ENCODE measurements around the gene PPP1R8.
"Not testable (repeated sequence)": the region's sequence is repeated elsewhere in the genome, so short reads cannot be mapped to it uniquely, and the experiment has no call there.

PPP1R8 gene

DNA sequence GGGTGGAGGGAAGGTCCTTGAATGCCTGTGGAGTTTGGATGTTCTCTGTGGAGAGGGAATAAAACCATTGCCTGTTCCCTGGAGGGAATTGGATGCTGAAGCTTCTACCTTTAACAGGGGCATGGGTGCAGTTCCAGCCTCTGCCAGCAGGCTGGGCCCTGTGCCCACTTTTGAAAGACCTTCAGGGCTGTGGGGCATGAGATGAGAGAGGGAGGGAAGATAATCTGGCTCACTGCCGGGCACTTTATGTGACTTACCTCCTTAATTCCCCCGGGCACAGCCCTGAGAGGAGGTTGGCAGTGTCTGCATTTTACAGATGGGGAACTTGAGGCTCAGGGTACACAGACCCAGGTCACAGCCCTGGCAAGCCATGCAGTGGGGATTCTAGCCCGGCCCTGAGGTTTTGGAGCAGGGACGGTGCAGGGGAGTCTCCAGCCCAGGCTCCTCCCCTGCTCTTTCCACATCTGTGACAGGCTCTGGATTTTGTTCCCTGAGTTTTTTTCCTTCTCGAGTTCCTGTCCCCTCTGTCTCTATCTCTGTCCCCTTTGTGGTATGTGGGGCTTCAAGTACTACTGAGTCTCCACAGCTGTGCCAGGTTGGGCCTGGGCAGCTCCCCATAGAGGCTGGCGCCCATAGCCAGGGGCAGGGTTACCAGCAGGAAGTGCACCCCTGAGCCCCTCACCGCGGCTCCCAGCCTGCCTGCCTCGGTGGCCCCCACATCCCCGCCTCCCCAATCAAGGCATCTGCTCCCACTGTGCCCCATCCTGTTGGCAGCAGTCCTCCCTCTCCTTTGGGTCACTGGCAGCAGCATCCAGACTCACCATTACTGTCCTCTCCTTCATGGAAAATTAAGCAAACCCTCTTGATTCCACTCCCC, 27.7 kb downstream of the PPP1R8 start:
- H3K4me3 ChIP-seq (ENCODE audit: low read length): no peak overlapping the region
- TF ChIP-seq ZNF274 (IDR thresholded peaks at IDR 0.05; ENCODE audit: low read depth, low read length): no peak

GRCh38 chr1:27858949-27859576, 28.5 kb downstream of the PPP1R8 start:
- H3K4me3 ChIP-seq (ENCODE audit: low read length): no peak overlapping the region
- no peak for TF ChIP-seq ZNF274 (IDR thresholded peaks at IDR 0.05; ENCODE audit: low read depth, low read length)

- no peak overlapping the region for H3K4me3 ChIP-seq (ENCODE audit: low read length)
- no peak for TF ChIP-seq ZNF274 (IDR thresholded peaks at IDR 0.05; ENCODE audit: low read depth, low read length)
Measured at GRCh38 chr1:27861436-27861835, 30.9 kb downstream of the PPP1R8 start.

- no peak for TF ChIP-seq ZNF274 (IDR thresholded peaks at IDR 0.05; ENCODE audit: low read depth, low read length)
- H3K4me3 ChIP-seq (ENCODE audit: low read length): no peak overlapping the region
Measured at GRCh38 chr1:27862004-27862403, 31.4 kb downstream of the PPP1R8 start.

DNA sequence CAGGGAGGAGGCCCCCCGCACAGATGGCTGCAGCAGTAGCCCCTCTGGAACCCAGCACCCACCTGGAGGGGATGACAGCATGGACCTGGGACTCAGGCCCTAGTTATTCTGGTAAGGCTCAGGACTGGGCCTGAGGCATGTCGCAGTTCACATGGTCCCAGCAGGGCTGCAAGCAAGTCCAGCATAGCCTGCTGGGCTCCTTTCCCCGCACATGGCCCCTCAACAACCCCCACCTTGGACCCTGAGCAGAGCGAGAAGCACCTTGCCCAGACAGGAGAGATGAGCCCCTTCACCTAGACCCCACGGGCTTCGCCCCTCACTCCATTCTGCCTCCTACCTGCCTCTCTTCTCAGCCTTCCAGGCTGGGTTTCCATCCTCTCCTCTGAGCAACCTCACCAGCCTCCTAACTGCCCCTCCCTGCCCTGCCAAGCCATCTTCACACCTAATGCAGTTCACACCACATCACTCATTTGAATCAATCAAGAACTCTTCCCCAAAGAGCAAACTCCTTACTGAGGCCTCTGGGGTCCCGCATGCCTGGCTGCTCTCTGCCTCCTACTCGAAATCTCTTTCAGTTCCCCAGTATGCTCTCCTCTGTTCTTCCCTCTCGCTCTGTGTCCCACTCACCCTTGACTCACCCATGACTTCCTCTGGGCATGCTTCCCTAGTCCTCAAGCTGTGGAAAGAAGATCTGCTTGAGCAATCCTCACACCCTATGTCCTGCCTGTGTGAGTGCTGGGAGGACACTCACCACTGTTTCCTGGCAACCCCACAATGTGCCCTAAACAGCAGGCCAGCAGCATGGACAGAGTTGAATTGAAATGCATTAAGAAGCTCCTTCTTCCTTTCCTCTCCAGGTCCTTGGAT, 32.3 kb downstream of the PPP1R8 start:
- TF ChIP-seq ZNF274 (IDR thresholded peaks at IDR 0.05; ENCODE audit: low read depth, low read length): no peak

GRCh38 chr1:27863538-27863915, 32.9 kb downstream of the PPP1R8 start:
- no peak overlapping the region for H3K4me3 ChIP-seq (ENCODE audit: low read length)
- TF ChIP-seq ZNF274 (IDR thresholded peaks at IDR 0.05; ENCODE audit: low read depth, low read length): no peak

More for the DNA sequence above, 32.3 kb downstream of the PPP1R8 start:
- no peak overlapping the region for H3K4me3 ChIP-seq (ENCODE audit: low read length)

DNA sequence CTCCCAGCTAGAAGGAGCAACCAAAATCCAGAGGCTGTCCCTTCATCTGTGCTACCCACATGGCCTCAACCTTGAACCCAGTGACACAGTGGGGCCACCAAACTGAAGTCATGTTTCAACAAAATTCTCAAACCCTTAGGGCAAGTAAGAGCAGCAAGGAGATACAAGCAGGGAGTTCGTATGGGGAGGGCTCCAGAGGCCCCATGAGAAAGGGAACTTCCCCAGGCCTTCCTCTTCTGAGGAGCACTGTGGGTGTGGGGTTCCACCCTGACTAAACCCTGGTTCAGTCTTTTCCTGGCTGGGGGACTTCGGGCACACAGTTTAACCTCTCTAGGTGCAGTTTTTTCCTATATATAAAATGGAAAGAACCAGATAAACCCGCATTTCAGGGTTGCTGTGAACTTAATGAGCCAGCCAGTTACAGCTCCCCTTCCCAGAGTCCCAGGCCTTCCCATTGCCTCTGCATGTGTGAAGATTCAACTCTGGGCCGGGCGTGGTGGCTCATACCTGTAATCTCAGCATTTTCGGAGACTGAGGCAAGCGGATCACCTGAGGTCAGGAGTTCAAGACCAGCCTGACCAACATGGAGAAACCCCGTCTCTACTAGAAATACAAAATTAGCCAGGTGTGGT, 33.8 kb downstream of the PPP1R8 start:
- no peak for TF ChIP-seq ZNF274 (IDR thresholded peaks at IDR 0.05; ENCODE audit: low read depth, low read length)
- H3K4me3 ChIP-seq (ENCODE audit: low read length): no peak overlapping the region

DNA sequence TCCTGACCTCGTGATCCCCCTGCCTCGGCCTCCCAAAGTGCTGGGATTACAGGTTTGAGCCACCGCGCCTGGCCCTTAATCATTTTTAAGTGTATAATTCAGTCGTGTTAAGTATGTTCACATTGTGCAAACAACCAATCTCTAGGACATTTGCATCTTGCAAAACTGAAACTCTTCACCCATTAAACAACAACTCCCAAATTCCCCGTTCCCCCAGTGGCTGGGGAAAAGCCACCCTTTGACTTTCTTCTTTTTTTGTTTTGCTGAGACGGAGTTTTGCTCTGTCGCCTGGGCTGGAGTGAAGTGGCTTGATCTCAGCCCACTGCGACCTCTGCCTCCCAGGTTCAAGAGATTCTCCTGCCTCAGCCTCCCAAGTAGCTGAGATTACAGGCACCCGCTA, 35.2 kb downstream of the PPP1R8 start:
- H3K4me3 ChIP-seq (ENCODE audit: low read length): no peak overlapping the region
- no peak for TF ChIP-seq ZNF274 (IDR thresholded peaks at IDR 0.05; ENCODE audit: low read depth, low read length)

DNA sequence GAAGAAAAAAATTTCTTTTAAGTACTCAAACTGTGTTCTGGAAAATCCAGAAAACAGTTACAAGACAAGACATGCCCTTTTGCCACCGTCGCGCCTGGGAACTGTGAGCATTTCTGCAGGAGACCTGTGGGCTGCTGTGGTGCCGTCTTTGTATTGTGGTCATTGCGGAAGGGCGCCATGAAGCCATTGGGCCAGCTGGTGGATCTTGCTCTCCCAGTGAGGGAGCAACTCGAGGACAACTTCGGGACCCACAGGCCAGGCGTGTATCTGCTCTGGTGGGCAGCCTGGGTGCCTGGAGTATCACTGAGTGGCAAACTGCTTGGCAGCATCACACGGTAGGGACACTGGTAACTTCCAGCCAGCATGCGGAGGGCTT, 38.0 kb downstream of the PPP1R8 start:
- TF ChIP-seq ZNF274 (IDR thresholded peaks at IDR 0.05; ENCODE audit: low read depth, low read length): no peak
- no peak overlapping the region; the same call in 1 of the 2 replicates for H3K4me3 ChIP-seq (ENCODE audit: low read length)

DNA sequence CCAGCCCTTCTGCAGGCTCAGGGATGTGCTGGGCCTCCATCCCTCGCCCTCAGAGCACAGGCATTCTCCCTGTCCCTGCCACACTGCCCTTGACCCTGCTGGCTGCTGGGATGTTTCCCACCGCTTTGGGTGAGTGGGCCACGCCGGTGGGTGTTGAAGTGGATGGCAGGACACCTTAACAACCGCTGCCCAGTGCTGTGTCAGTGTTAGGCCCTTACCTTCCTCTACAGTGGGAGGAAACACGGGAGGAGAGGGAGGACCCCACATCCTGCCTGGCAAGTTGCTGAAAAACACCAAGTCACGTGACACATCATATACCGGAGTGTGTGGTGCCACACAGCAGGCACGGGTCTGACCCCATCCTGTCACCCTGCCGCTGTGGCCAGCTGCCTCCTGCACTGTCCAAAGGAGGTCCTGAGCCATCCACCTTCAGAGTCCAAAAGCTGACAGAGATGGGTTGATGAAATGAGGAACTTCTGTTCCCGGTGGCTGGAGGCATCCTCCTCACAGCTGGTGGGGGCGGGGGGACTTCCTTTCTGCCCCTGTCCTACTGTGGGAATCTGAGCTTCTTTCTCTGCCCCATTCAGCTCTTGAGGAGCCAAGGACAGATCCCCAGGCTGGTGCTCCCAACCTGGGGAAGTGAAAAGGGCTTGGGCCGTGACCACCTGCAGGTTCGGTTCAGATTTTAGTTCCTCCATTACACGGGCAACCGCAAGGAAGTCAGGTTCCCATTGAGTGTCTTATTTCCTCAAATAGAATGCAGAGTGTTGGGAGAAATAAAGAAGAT, 38.5 kb downstream of the PPP1R8 start:
- H3K4me3 ChIP-seq (ENCODE audit: low read length): peak overlapping the region; percentile 6; the same call in 1 of the 2 replicates
- TF ChIP-seq ZNF274 (IDR thresholded peaks at IDR 0.05; ENCODE audit: low read depth, low read length): no peak

DNA sequence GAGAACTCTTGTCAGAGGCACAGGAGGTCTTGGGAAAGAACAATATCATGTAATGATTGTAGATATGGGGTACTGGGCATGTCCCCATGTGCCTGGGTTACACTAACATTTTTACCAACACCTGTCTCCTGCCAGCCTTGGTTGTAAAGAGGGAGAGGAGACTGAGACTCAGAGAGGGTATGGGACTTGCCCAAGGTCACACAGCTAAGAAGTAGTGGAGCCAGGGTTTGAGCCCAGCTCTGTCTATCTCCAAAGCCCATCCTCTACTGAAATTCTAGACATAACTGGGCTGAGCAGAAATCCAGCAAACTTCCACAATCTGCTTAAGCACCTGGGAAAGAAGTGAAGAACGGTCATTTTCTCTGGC, 39.1 kb downstream of the PPP1R8 start:
- H3K4me3 ChIP-seq (ENCODE audit: low read length): no peak overlapping the region
- TF ChIP-seq ZNF274 (IDR thresholded peaks at IDR 0.05; ENCODE audit: low read depth, low read length): no peak

DNA sequence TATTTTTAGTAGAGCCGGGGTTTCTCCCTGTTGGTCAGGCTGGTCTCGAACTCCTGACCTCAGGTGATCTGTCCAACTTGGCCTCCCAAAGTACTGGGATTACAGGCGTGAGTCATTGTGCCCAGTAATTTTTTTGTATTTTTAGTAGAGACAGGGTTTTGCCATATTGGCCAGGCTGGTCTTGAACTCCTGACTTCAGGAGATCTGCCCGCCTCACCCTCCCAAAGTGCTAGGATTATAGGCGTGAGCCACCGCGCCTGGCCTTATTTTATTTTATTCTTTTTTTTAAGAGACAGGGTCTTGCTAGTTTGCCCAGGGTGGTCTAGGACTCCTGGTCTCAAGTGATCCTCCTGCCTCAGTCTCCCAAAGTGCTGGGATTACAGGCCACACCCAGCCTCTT, 40.5 kb downstream of the PPP1R8 start:
- not testable (repeated sequence) for H3K4me3 ChIP-seq (ENCODE audit: low read length)

- peak within 1 kb of the TSS; percentile 82 for H3K4me3 ChIP-seq (ENCODE audit: low read length)
- TF ChIP-seq ZNF274 (IDR thresholded peaks at IDR 0.05; ENCODE audit: low read depth, low read length): no peak
Measured at GRCh38 chr1:27872059-27872801, 41.6 kb downstream of the PPP1R8 start, which contains the start of gene THEMIS2. Gene THEMIS2 (plus strand): TSS chr1:27872544. CDS start chr1:27872572, 28 bp downstream.
